ENCODE measurements around the gene HINFP.
A peak's percentile ranks its signal among the peaks of the same experiment; 100 is the strongest.

GRCh38 chr11:119100246-119100970, 21.0 kb upstream of the HINFP start:
- TF ChIP-seq CTCF (IDR thresholded peaks at IDR 0.05) = peak; percentile 20 to 47 (median 42)
- no peak for TF ChIP-seq POLR2A (IDR thresholded peaks at IDR 0.05)

All from right lobe of liver (tissue), 4 donors.